A673 (cell line): ENCODE measurements around the gene RGPD8. TPM values are rescaled to one million over a fixed set of nuclear protein-coding genes. Genes with fewer than 3 reads are reported as not detected.
"Not testable (repeated sequence)": the region's sequence is repeated elsewhere in the genome, so short reads cannot be mapped to it uniquely, and the experiment has no call there.

Experiments used
- BruUV-seq: library from RNA; stranded (reverse); fragments of 400-500 nt; replicated peaks from 2 replicates; lab custom pipeline; 2021; lab: Mats Ljungman, UMichigan
- CTCF ChIA-PET: fragments of 300-600 bp; sonication (Branson Sonifier 250); formaldehyde crosslinking; loops from one replicate; lab custom pipeline; 2022; ENCODE audit warnings: antibody characterized with exemption; lab: Charles Lee
- POLR2A ChIA-PET: fragments of 300-600 bp; sonication (Branson Sonifier 250); formaldehyde crosslinking; loops from one replicate; lab custom pipeline; 2022; ENCODE audit warnings: antibody characterized with exemption; ENCODE audit not compliant: low non-redundant PET; lab: Charles Lee
- DNase-seq: peaks from one replicate; pipeline ENCODE4 v3.0.0-alpha.2; 2015; ENCODE audit warnings: low spot score
- H3K27ac ChIP-seq: fragments of 200-600 bp; sonication (generic); 2 replicates; pipeline ENCODE4 v1.5.1; 2016; ENCODE audit warnings: mixed run types, low read depth, mild to moderate bottlenecking, mixed read lengths, antibody characterized with exemption, low read length; ENCODE audit not compliant: poor library complexity, severe bottlenecking
- H3K27me3 ChIP-seq: fragments of 200-600 bp; sonication (generic); replicated peaks from 2 replicates; pipeline ENCODE4 v1.6.1; 2017; ENCODE audit warnings: mixed run types, low read depth, mild to moderate bottlenecking, mixed read lengths, antibody characterized with exemption, low read length; ENCODE audit not compliant: insufficient read depth, poor library complexity
- H3K36me3 ChIP-seq: fragments of 200-600 bp; sonication (generic); 2 replicates; pipeline ENCODE4 v1.6.1; 2016; ENCODE audit warnings: mixed run types, mild to moderate bottlenecking, mixed read lengths, antibody characterized with exemption, low read length; ENCODE audit not compliant: insufficient read depth, poor library complexity, severe bottlenecking
- H3K4me1 ChIP-seq: fragments of 200-600 bp; sonication (generic); 2 replicates; pipeline ENCODE4 v1.6.1; 2017; ENCODE audit warnings: mixed run types, mild to moderate bottlenecking, mixed read lengths, antibody characterized with exemption, low read length; ENCODE audit not compliant: insufficient read depth, poor library complexity, severe bottlenecking
- H3K4me3 ChIP-seq: fragments of 200-600 bp; sonication (generic); 2 replicates; pipeline ENCODE4 v1.5.1; 2016; ENCODE audit warnings: low read depth, mixed run types, mild to moderate bottlenecking, mixed read lengths, low read length; ENCODE audit not compliant: poor library complexity, severe bottlenecking
- H3K9me3 ChIP-seq: fragments of 200-600 bp; sonication (generic); 2 replicates; pipeline ENCODE4 v1.6.1; 2016; ENCODE audit warnings: mixed run types, low read depth, mild to moderate bottlenecking, mixed read lengths, antibody characterized with exemption, low read length; ENCODE audit not compliant: poor library complexity, severe bottlenecking
- CTCF ChIP-seq: fragments of 300-800, 200-600 bp; sonication (generic); conservative IDR thresholded peaks from 2 replicates; pipeline ENCODE4 v1.5.1; 2017; ENCODE audit warnings: low read depth, mild to moderate bottlenecking, antibody characterized with exemption, low read length, moderate library complexity, mixed read lengths
- EZH2 ChIP-seq: fragments of 200-600 bp; sonication (generic); IDR thresholded peaks from 2 replicates; pipeline ENCODE4 v1.6.1; 2017; ENCODE audit warnings: borderline replicate concordance, low read depth, mild to moderate bottlenecking, mixed read lengths, antibody characterized with exemption, low read length; ENCODE audit not compliant: poor library complexity, severe bottlenecking
- intact Hi-C: fragments of 100-400 bp; cut with micrococcal nuclease; formaldehyde crosslinking; loops from one replicate; pipeline ENCODE4 v1.10.0; 2022; ENCODE audit not compliant: unreplicated experiment
- total RNA-seq: library from RNA; stranded (reverse); gene quantifications from 2 replicates; pipeline ENCODE4 v1.2.3, GENCODE V29; 2021

The RGPD8 gene
- total RNA-seq, 1 experiment from 2014 or later: 19.9 TPM

- ChIA-PET CTCF (interaction anchor here (0.5 kb wide), 1 partner anchor 330 kb away, joined by 6 read pairs; no protein-coding TSS in a partner anchor), POLR2A (no interaction called here)
- intact Hi-C loops: no loop called here
- TF ChIP-seq CTCF: no peak
- TF ChIP-seq EZH2: no peak
- H3K27me3 ChIP-seq: no peaks in the 10 kb centered on the region
- no peaks in the 10 kb centered on the region for H3K4me1 ChIP-seq
- H3K9me3 ChIP-seq: no peaks in the 10 kb centered on the region
- DNase-seq: no peak
- no TSS peak for BruUV-seq
- H3K4me3 ChIP-seq: no peak overlapping the region
- H3K27ac ChIP-seq: no peak overlapping the region
- H3K36me3 ChIP-seq: no peaks in the 10 kb centered on the region
These were observed 16.4 kb upstream of the RGPD8 start for GRCh38 chr2:112449854-112450253.

- H3K4me3 ChIP-seq, intact Hi-C loops, CTCF ChIA-PET, H3K9me3 ChIP-seq, H3K36me3 ChIP-seq, POLR2A ChIA-PET, H3K4me1 ChIP-seq, H3K27ac ChIP-seq, BruUV-seq, DNase-seq, H3K27me3 ChIP-seq: not testable (repeated sequence)
These were observed 10.8 kb upstream of the RGPD8 start for GRCh38 chr2:112444256-112444655.

- POLR2A ChIA-PET, H3K27ac ChIP-seq, H3K4me1 ChIP-seq, CTCF ChIA-PET, intact Hi-C loops, BruUV-seq, H3K36me3 ChIP-seq, DNase-seq, H3K9me3 ChIP-seq, H3K4me3 ChIP-seq, H3K27me3 ChIP-seq: not testable (repeated sequence)
These were observed 5.3 kb upstream of the RGPD8 start for GRCh38 chr2:112438603-112439261.

GRCh38 chr2:112437405-112437831, 4.0 kb upstream of the RGPD8 start:
- POLR2A ChIA-PET, H3K27me3 ChIP-seq, DNase-seq, CTCF ChIA-PET, H3K36me3 ChIP-seq, H3K4me1 ChIP-seq, H3K4me3 ChIP-seq, BruUV-seq, H3K27ac ChIP-seq, H3K9me3 ChIP-seq, intact Hi-C loops: not testable (repeated sequence)

- CTCF ChIA-PET, POLR2A ChIA-PET, intact Hi-C loops: not testable (repeated sequence)
These were observed 3.5 kb upstream of the RGPD8 start for GRCh38 chr2:112436993-112437392.

GRCh38 chr2:112435716-112436431, 2.4 kb upstream of the RGPD8 start:
- CTCF ChIA-PET, DNase-seq, H3K4me3 ChIP-seq, H3K9me3 ChIP-seq, H3K4me1 ChIP-seq, intact Hi-C loops, H3K36me3 ChIP-seq, H3K27ac ChIP-seq, BruUV-seq, H3K27me3 ChIP-seq, POLR2A ChIA-PET: not testable (repeated sequence)

More at GRCh38 chr2:112436993-112437392, 3.5 kb upstream of the RGPD8 start:
- not testable (repeated sequence) for H3K36me3 ChIP-seq, H3K4me1 ChIP-seq, H3K27ac ChIP-seq, DNase-seq, H3K4me3 ChIP-seq, H3K27me3 ChIP-seq, H3K9me3 ChIP-seq, BruUV-seq
